ENCODE data around the gene KIF3C. TPM values are rescaled to one million over a fixed set of nuclear protein-coding genes. Genes with fewer than 3 reads are reported as not detected.

The KIF3C gene
- total and polyA plus RNA-seq, 9 of the 15 experiments (the other 6 are each of a cell fraction or from before 2014, with no cell fraction given) = 0.69 to 6.7 (median 3.3) TPM

- TF ChIP-seq, protein P1, sequence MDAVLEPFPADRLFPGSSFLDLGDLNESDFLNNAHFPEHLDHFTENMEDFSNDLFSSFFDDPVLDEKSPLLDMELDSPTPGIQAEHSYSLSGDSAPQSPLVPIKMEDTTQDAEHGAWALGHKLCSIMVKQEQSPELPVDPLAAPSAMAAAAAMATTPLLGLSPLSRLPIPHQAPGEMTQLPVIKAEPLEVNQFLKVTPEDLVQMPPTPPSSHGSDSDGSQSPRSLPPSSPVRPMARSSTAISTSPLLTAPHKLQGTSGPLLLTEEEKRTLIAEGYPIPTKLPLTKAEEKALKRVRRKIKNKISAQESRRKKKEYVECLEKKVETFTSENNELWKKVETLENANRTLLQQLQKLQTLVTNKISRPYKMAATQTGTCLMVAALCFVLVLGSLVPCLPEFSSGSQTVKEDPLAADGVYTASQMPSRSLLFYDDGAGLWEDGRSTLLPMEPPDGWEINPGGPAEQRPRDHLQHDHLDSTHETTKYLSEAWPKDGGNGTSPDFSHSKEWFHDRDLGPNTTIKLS (IDR thresholded peaks at IDR 0.05; ENCODE audit: borderline replicate concordance, low read depth) = no peak
- no peak for TF ChIP-seq POLR2AphosphoS2 (IDR thresholded peaks at IDR 0.05; ENCODE audit: low read length)
- no peak for TF ChIP-seq DEAF1 (CRISPR knock-in tag; IDR thresholded peaks at IDR 0.05)
- TF ChIP-seq SETDB1 (IDR thresholded peaks at IDR 0.05; ENCODE audit: low read length) = no peak
- TF ChIP-seq KLF1 (tag; IDR thresholded peaks at IDR 0.05) = 0 out of 2 replicates have a peak, but pooled peaks have one; percentile 24
- TF ChIP-seq, protein P2, sequence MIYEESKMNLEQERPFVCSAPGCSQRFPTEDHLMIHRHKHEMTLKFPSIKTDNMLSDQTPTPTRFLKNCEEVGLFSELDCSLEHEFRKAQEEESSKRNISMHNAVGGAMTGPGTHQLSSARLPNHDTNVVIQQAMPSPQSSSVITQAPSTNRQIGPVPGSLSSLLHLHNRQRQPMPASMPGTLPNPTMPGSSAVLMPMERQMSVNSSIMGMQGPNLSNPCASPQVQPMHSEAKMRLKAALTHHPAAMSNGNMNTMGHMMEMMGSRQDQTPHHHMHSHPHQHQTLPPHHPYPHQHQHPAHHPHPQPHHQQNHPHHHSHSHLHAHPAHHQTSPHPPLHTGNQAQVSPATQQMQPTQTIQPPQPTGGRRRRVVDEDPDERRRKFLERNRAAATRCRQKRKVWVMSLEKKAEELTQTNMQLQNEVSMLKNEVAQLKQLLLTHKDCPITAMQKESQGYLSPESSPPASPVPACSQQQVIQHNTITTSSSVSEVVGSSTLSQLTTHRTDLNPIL (CRISPR knock-in tag; IDR thresholded peaks at IDR 0.05) = no peak
- TF ChIP-seq, protein P3, sequence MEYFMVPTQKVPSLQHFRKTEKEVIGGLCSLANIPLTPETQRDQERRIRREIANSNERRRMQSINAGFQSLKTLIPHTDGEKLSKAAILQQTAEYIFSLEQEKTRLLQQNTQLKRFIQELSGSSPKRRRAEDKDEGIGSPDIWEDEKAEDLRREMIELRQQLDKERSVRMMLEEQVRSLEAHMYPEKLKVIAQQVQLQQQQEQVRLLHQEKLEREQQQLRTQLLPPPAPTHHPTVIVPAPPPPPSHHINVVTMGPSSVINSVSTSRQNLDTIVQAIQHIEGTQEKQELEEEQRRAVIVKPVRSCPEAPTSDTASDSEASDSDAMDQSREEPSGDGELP (CRISPR knock-in tag; IDR thresholded peaks at IDR 0.05; ENCODE audit: borderline replicate concordance) = no peak
- peak; percentile 73 for TF ChIP-seq SAP30 (IDR thresholded peaks at IDR 0.05; ENCODE audit: borderline replicate concordance, insufficient read depth, low read depth, low read length, poor library complexity, severe bottlenecking)
- TF ChIP-seq TAL1 (IDR thresholded peaks at IDR 0.05) = no peak
- TF ChIP-seq EP400 (IDR thresholded peaks at IDR 0.05) = peak; percentile 39; the same call in 1 of the 2 replicates
- TF ChIP-seq ZNF764 (CRISPR knock-in tag; IDR thresholded peaks at IDR 0.05; ENCODE audit: low read depth) = no peak
- TF ChIP-seq YBX1 (IDR thresholded peaks at IDR 0.05) = no peak
- TF ChIP-seq, protein P4, sequence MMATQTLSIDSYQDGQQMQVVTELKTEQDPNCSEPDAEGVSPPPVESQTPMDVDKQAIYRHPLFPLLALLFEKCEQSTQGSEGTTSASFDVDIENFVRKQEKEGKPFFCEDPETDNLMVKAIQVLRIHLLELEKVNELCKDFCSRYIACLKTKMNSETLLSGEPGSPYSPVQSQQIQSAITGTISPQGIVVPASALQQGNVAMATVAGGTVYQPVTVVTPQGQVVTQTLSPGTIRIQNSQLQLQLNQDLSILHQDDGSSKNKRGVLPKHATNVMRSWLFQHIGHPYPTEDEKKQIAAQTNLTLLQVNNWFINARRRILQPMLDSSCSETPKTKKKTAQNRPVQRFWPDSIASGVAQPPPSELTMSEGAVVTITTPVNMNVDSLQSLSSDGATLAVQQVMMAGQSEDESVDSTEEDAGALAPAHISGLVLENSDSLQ (IDR thresholded peaks at IDR 0.05) = peak; percentile 58; the same call in 1 of the 2 replicates
- peak; percentile 42 for TF ChIP-seq TBP (optimal IDR thresholded peaks at IDR 0.05; ENCODE audit: low read depth, low read length)
- no peak for TF ChIP-seq CCNT2 (IDR thresholded peaks at IDR 0.05; ENCODE audit: borderline replicate concordance, extremely low read depth, insufficient read length, low read depth, low read length)
- TF ChIP-seq ZFP1 (CRISPR knock-in tag; IDR thresholded peaks at IDR 0.05) = no peak
- no peak for TF ChIP-seq SREBF2 (CRISPR knock-in tag; IDR thresholded peaks at IDR 0.05)
- TF ChIP-seq BRD9 (IDR thresholded peaks at IDR 0.05; ENCODE audit: low read depth, partially characterized antibody) = no peak
- TF ChIP-seq, protein P5, sequence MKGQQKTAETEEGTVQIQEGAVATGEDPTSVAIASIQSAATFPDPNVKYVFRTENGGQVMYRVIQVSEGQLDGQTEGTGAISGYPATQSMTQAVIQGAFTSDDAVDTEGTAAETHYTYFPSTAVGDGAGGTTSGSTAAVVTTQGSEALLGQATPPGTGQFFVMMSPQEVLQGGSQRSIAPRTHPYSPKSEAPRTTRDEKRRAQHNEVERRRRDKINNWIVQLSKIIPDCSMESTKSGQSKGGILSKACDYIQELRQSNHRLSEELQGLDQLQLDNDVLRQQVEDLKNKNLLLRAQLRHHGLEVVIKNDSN (CRISPR knock-in tag; IDR thresholded peaks at IDR 0.05) = no peak
These were observed at the start of gene KIF3C (continued) for GRCh38 chr2:25982273-25982967.
